Endothelial cell of umbilical vein (primary cell): ENCODE results near the gene AATF. TPM values are rescaled to one million over a fixed set of nuclear protein-coding genes. Genes with fewer than 3 reads are reported as not detected.

Experiments
- BruUV-seq: library from RNA; stranded (reverse); fragments of 400-500 nt; replicated peaks from 2 replicates; lab custom pipeline; 2021; lab: Mats Ljungman, UMichigan
- CTCF ChIA-PET: fragments of 300-600, 350-600 bp; sonication (Branson Sonifier 250); formaldehyde crosslinking; loops from one replicate; lab custom pipeline; 2021; ENCODE audit warnings: antibody characterized with exemption, inconsistent platforms; lab: Charles Lee
- POLR2A ChIA-PET: fragments of 300-600, 350-600 bp; sonication (Branson Sonifier 250); formaldehyde crosslinking; loops from one replicate; lab custom pipeline; 2021; ENCODE audit warnings: antibody characterized with exemption, inconsistent platforms; lab: Charles Lee
- DNase-seq: peaks from one replicate; pipeline ENCODE4 v3.0.0-alpha.2; 2011; ENCODE audit warnings: low read depth, low spot score
- FAIRE-seq: peaks from 2 replicates; lab custom pipeline; 2011; peaks lifted over from hg19 to GRCh38; lab: Jason Lieb, UNC
- H2AFZ ChIP-seq: 2 replicates; pipeline ENCODE4 v1.6.0; 2012; ENCODE audit warnings: low read depth, low read length, control low read depth, inconsistent platforms
- H3K27ac ChIP-seq: 2 replicates; pipeline ENCODE4 v1.5.1; 2011; ENCODE audit warnings: low read depth, mild to moderate bottlenecking, control low read depth, low read length, moderate library complexity; ENCODE audit not compliant: insufficient read depth
- H3K27me3 ChIP-seq, 2 experiments: 2 replicates each; pipeline versions ENCODE4 v1.6.0 to v1.6.1; 2011; ENCODE audit warnings: low read length in 2 of 2, mixed read lengths in 1 of 2; ENCODE audit not compliant: control insufficient read depth in 2 of 2, insufficient read depth in 2 of 2
- H3K36me3 ChIP-seq, 2 experiments: 2 replicates in 1 of 2; 3 replicates in 1 of 2; pipeline ENCODE4 v1.5.1; 2011; ENCODE audit warnings: low read length in 2 of 2, mild to moderate bottlenecking in 1 of 2, moderate library complexity in 1 of 2; ENCODE audit not compliant: control insufficient read depth in 2 of 2, insufficient read depth in 2 of 2; ENCODE audit errors: extremely low read depth in 1 of 2
- H3K4me1 ChIP-seq: 3 replicates; pipeline ENCODE4 v1.5.1; 2011; ENCODE audit warnings: mild to moderate bottlenecking, low read length; ENCODE audit not compliant: control insufficient read depth, insufficient read depth; ENCODE audit errors: extremely low read depth
- H3K4me2 ChIP-seq: 2 replicates; pipeline ENCODE4 v1.6.1; 2011; ENCODE audit warnings: low read length, control low read depth, mixed read lengths; ENCODE audit not compliant: insufficient read depth
- H3K4me3 ChIP-seq, 3 experiments: fragments of 200-600 bp in 1 of 3; sonication (generic), shearing (Covaris generic) in 1 of 3; replicated peaks in 1 of 3; 2 replicates each; pipeline ENCODE4 v1.5.1; 2011 to 2016; ENCODE audit warnings: control low read depth in 3 of 3, low read length in 3 of 3, mild to moderate bottlenecking in 2 of 3, inconsistent platforms in 1 of 3, low read depth in 1 of 3, moderate library complexity in 1 of 3; ENCODE audit not compliant: insufficient read depth in 1 of 3
- H3K79me2 ChIP-seq: 2 replicates; pipeline ENCODE4 v1.6.0; 2012; ENCODE audit warnings: low read length, inconsistent platforms; ENCODE audit not compliant: control insufficient read depth, insufficient read depth
- H3K9ac ChIP-seq: replicated peaks from 2 replicates; pipeline ENCODE3; 2011; ENCODE audit warnings: low read length, control low read depth; ENCODE audit not compliant: insufficient read depth; ENCODE audit errors: extremely low read depth
- H3K9me1 ChIP-seq: replicated peaks from 3 replicates; pipeline ENCODE4 v1.6.0; 2011; ENCODE audit warnings: mild to moderate bottlenecking, low read length; ENCODE audit not compliant: control insufficient read depth, insufficient read depth; ENCODE audit errors: extremely low read depth
- H3K9me3 ChIP-seq: replicated peaks from 2 replicates; pipeline ENCODE4 v1.5.1; 2012; ENCODE audit warnings: low read length, inconsistent platforms; ENCODE audit not compliant: control insufficient read depth, insufficient read depth
- H4K20me1 ChIP-seq: replicated peaks from 2 replicates; pipeline ENCODE3; 2011; ENCODE audit warnings: mild to moderate bottlenecking, low read length; ENCODE audit not compliant: control insufficient read depth, insufficient read depth; ENCODE audit errors: extremely low read depth
- CTCF ChIP-seq, 2 donors: IDR thresholded peaks; 1 replicate in 1 of 2; 2 replicates in 1 of 2; pipeline ENCODE4 v1.5.1; 2011; ENCODE audit warnings: low read length in 2 of 2, mild to moderate bottlenecking in 2 of 2, moderate library complexity in 2 of 2, control low read depth in 1 of 2, inconsistent platforms in 1 of 2, low read depth in 1 of 2; ENCODE audit not compliant: insufficient read depth in 1 of 2; ENCODE audit errors: extremely low read depth in 1 of 2
- EZH2 ChIP-seq: IDR thresholded peaks from 2 replicates; pipeline ENCODE4 v1.6.1; 2012; ENCODE audit warnings: borderline replicate concordance, low read depth, mild to moderate bottlenecking, moderate library complexity, low read length, inconsistent platforms; ENCODE audit not compliant: severe bottlenecking
- FOS ChIP-seq: IDR thresholded peaks from 2 replicates; pipeline ENCODE4 v1.6.1; 2011; ENCODE audit warnings: mild to moderate bottlenecking, low read length, moderate library complexity, borderline replicate concordance; ENCODE audit not compliant: insufficient read depth
- GATA2 ChIP-seq: IDR thresholded peaks from 2 replicates; pipeline ENCODE4 v1.7.0; 2011; ENCODE audit warnings: low read depth, mild to moderate bottlenecking, moderate library complexity, mixed read lengths, low read length; ENCODE audit not compliant: insufficient read length, insufficient read depth
- JUN ChIP-seq: IDR thresholded peaks from 2 replicates; pipeline ENCODE4 v1.6.1; 2011; ENCODE audit warnings: borderline replicate concordance, low read depth; ENCODE audit not compliant: insufficient read length, insufficient read depth
- MAX ChIP-seq: IDR thresholded peaks from 2 replicates; pipeline ENCODE4 v1.6.1; 2011; ENCODE audit not compliant: insufficient read depth, insufficient read length
- MYC ChIP-seq: IDR thresholded peaks from one replicate; pipeline ENCODE4 v1.6.1; 2011; ENCODE audit warnings: mild to moderate bottlenecking, low read depth, low read length
- POLR2A ChIP-seq: IDR thresholded peaks from 2 replicates; pipeline ENCODE4 v1.6.1; 2012; ENCODE audit warnings: low read depth, mild to moderate bottlenecking, control low read depth, low read length
- POLR2AphosphoS5 ChIP-seq: IDR thresholded peaks from 2 replicates; pipeline ENCODE4 v1.6.1; 2012; ENCODE audit warnings: low read depth, mild to moderate bottlenecking, control low read depth, low read length, moderate library complexity; ENCODE audit not compliant: insufficient read depth
- dilution Hi-C: fragments of 300-500 bp; cut with MboI; formaldehyde crosslinking; loops from one replicate; pipeline ENCODE4 v1.15.0; 2019; ENCODE audit warnings: low sequenced_read_pairs; ENCODE audit not compliant: extremely low pct_ligation_motif_present
- intact Hi-C: fragments of 100-400 bp; cut with micrococcal nuclease; formaldehyde crosslinking; loops from one replicate; pipeline ENCODE4 v1.10.0; 2022
- polyA plus RNA-seq, 4 experiments: library from polyadenylated mRNA; depleted of rRNA in 3 of 4; stranded (reverse) in 3 of 4; unstranded in 1 of 4; fragments of >200 nt; gene quantifications; 2 replicates each; pipeline versions ENCODE4 v1.2.1 to v1.2.3, GENCODE V29; 2011 to 2012; ENCODE audit warnings: missing spikeins in 1 of 4
- total RNA-seq: library from RNA; stranded (reverse); gene quantifications from 2 replicates; pipeline ENCODE4 v1.2.3, GENCODE V29; 2021

AATF gene
- total and polyA plus RNA-seq, 2 donors (not counting 3 experiments of a cell fraction or from before 2014, with no cell fraction given) = 15.7 to 47.2 TPM

DNA sequence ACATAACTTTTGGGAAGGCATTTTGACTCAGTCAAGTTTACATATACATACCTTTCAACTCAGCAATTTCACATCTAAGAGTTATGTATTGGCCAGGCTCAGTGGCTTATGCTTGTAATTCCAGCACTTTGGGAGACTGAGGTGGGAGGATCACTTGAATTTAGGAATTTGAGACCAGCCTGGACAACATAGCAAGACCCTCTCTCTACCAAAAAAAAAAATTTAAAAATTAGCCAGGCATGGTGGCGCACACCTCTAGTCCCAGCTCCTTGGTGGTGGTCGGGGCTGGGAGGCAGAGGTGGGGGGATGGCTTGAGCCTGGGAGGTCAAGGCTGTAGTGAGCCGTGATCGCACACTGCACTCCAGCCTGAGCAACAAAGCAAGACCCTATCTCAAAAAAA lies 79.3 kb downstream of the AATF start:
- H3K36me3 ChIP-seq = no peaks in the 10 kb centered on the region
- ChIA-PET CTCF (interaction anchor here (0.9 to 1.4 kb wide), 2 partner anchors 20 kb away, joined by 3 to 7 read pairs; no protein-coding TSS in a partner anchor), POLR2A (no interaction called here)
- dilution Hi-C loops = no loop called here
- FAIRE-seq (no peak), DNase-seq (no peak)
- no peaks in the 10 kb centered on the region for H3K79me2 ChIP-seq
- H4K20me1 ChIP-seq = no peaks in the 10 kb centered on the region
- H3K4me1 ChIP-seq = no peaks in the 10 kb centered on the region
- intact Hi-C loops = no loop called here
- no peak overlapping the region for H3K4me2 ChIP-seq
- no peak overlapping the region for H3K9ac ChIP-seq
- H3K27ac ChIP-seq = no peak overlapping the region
- no TSS peak for BruUV-seq
- H3K4me3 ChIP-seq = no peak overlapping the region
- H3K9me1 ChIP-seq = no peaks in the 10 kb centered on the region
- TF ChIP-seq EZH2 (no peak), CTCF (IDR thresholded peaks at IDR 0.05; ENCODE audit: extremely low read depth in 1 of 2, insufficient read depth in 1 of 2, low read depth in 1 of 2, low read length in 2 of 2) (no peak), POLR2AphosphoS5 (no peak), FOS (no peak), MAX (no peak), MYC (no peak), POLR2A (no peak), JUN (no peak), GATA2 (no peak)
- no peak overlapping the region for H2AFZ ChIP-seq
- no peaks in the 10 kb centered on the region for H3K27me3 ChIP-seq
- no peaks in the 10 kb centered on the region for H3K9me3 ChIP-seq
